ENCODE results near the gene FAM114A2. TPM values are rescaled to one million over a fixed set of nuclear protein-coding genes. Genes with fewer than 3 reads are reported as not detected.

Gene FAM114A2
- polyA plus RNA-seq, 1 donor from 2014 or later: 24.8 TPM

- Histone ChIP-seq H3K79me2 (replicated peaks; ENCODE audit: insufficient read depth, low read length) (no peaks in the 10 kb centered on the region), H3K27me3 (ENCODE audit: insufficient read depth, low read depth, low read length) (no peaks in the 10 kb centered on the region), H3K4me2 (ENCODE audit: low read length) (no peak overlapping the region), H2AFZ (ENCODE audit: low read depth, low read length) (no peak overlapping the region), H3F3A (ENCODE audit: insufficient read depth, low read length, poor library complexity, severe bottlenecking) (no peaks in the 10 kb centered on the region), H3K4me3 (ENCODE audit: low read length) (no peak overlapping the region), H3K9ac (ENCODE audit: low read length) (no peak overlapping the region), H3K9me2 (ENCODE audit: insufficient read depth, low read length) (no peaks in the 10 kb centered on the region), H4K20me1 (ENCODE audit: insufficient read depth) (no peaks in the 10 kb centered on the region), H3K9me3 (ENCODE audit: low read length) (no peaks in the 10 kb centered on the region), H3K36me3 (ENCODE audit: insufficient read depth, low read length) (peaks cover 8% of the 10 kb centered on the region), H3K27ac (ENCODE audit: low read length) (no peak overlapping the region)
- TF ChIP-seq POLR2AphosphoS5 (IDR thresholded peaks at IDR 0.05): no peak
- TF ChIP-seq SMC3 (conservative IDR thresholded peaks at IDR 0.05; ENCODE audit: poor library complexity): no peak
- TF ChIP-seq EP300 (conservative IDR thresholded peaks at IDR 0.05; ENCODE audit: poor library complexity, severe bottlenecking): no peak
- no peak for TF ChIP-seq CTCF (IDR thresholded peaks at IDR 0.05; ENCODE audit: poor library complexity, severe bottlenecking)
- TF ChIP-seq MXI1 (conservative IDR thresholded peaks at IDR 0.05; ENCODE audit: poor library complexity, severe bottlenecking): no peak
- no peak for TF ChIP-seq EZH2 (IDR thresholded peaks at IDR 0.05; ENCODE audit: borderline replicate concordance, insufficient read depth, low read length, poor library complexity, severe bottlenecking)
- TF ChIP-seq REST (IDR thresholded peaks at IDR 0.05; ENCODE audit: borderline replicate concordance): no peak
- no peak for TF ChIP-seq RAD21 (conservative IDR thresholded peaks at IDR 0.05)
- no peak for TF ChIP-seq TAF1 (IDR thresholded peaks at IDR 0.05; ENCODE audit: low read depth)
Measured at GRCh38 chr5:154002093-154002492, 36.6 kb downstream of the FAM114A2 start.

- Histone ChIP-seq H3K9me2 (ENCODE audit: insufficient read depth, low read length) (no peaks in the 10 kb centered on the region), H3K9ac (ENCODE audit: low read length) (no peak overlapping the region), H3K4me2 (ENCODE audit: low read length) (no peak overlapping the region), H3K36me3 (ENCODE audit: insufficient read depth, low read length) (peaks cover 8% of the 10 kb centered on the region), H3K79me2 (replicated peaks; ENCODE audit: insufficient read depth, low read length) (no peaks in the 10 kb centered on the region), H3K27ac (ENCODE audit: low read length) (no peak overlapping the region), H3F3A (ENCODE audit: insufficient read depth, low read length, poor library complexity, severe bottlenecking) (no peaks in the 10 kb centered on the region), H3K9me3 (ENCODE audit: low read length) (no peaks in the 10 kb centered on the region), H3K4me3 (ENCODE audit: low read length) (no peak overlapping the region), H2AFZ (ENCODE audit: low read depth, low read length) (no peak overlapping the region), H4K20me1 (ENCODE audit: insufficient read depth) (no peaks in the 10 kb centered on the region), H3K27me3 (ENCODE audit: insufficient read depth, low read depth, low read length) (no peaks in the 10 kb centered on the region)
- TF ChIP-seq SMC3 (conservative IDR thresholded peaks at IDR 0.05; ENCODE audit: poor library complexity) (no peak), RAD21 (conservative IDR thresholded peaks at IDR 0.05) (no peak), EP300 (conservative IDR thresholded peaks at IDR 0.05; ENCODE audit: poor library complexity, severe bottlenecking) (no peak), EZH2 (IDR thresholded peaks at IDR 0.05; ENCODE audit: borderline replicate concordance, insufficient read depth, low read length, poor library complexity, severe bottlenecking) (no peak), TAF1 (IDR thresholded peaks at IDR 0.05; ENCODE audit: low read depth) (no peak), CTCF (IDR thresholded peaks at IDR 0.05; ENCODE audit: poor library complexity, severe bottlenecking) (no peak), MXI1 (conservative IDR thresholded peaks at IDR 0.05; ENCODE audit: poor library complexity, severe bottlenecking) (no peak), POLR2AphosphoS5 (IDR thresholded peaks at IDR 0.05) (no peak), REST (IDR thresholded peaks at IDR 0.05; ENCODE audit: borderline replicate concordance) (no peak)
Measured at GRCh38 chr5:154000703-154001102, 38.0 kb downstream of the FAM114A2 start.
